ENCODE measurements around the gene ODC1. TPM values are rescaled to one million over a fixed set of nuclear protein-coding genes. Genes with fewer than 3 reads are reported as not detected.

ODC1 gene
- total and polyA plus RNA-seq, 10 donors, result 28.9 to 84.3 (median 63.4) TPM

DNA sequence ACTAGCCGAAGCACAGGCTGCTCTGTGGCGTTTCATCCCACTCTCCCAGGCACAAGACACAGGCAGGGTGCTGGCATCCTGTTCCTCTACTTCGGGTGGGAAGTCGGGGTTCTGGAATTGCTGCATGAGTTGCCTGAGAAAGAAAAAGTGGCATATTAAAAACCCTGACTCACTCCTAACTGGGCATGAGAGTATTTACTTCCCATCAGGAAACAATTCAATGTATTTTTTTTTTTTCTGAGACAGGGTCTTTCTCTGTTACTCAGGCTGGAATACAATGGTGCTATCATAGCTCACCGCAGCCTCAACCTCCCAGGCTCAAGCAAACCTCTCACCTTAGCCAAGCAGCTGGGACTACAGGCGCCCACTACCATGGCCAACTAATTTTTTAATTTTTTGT is 7.4 kb downstream of the ODC1 start:
- Histone ChIP-seq H3K36me3 (peaks cover 3 to 67% (median 58%) of the 10 kb centered on the region in 6 donors), H3K4me3 (no peak overlapping the region), H3K9me3 (no peaks in the 10 kb centered on the region), H3K27me3 (replicated peaks in 1 of 7) (no peaks in the 10 kb centered on the region), H3K4me1 (peaks cover 3 to 24% (median 16%) of the 10 kb centered on the region in 6 donors), H3K27ac (no peak overlapping the region)
- WGBS, 5 donors, result 80 to 86% (median 84%) methylated on average over 6 of the region's 6 CpGs
- no peak for TF ChIP-seq POLR2A (IDR thresholded peaks at IDR 0.05)
- TF ChIP-seq, protein P1, sequence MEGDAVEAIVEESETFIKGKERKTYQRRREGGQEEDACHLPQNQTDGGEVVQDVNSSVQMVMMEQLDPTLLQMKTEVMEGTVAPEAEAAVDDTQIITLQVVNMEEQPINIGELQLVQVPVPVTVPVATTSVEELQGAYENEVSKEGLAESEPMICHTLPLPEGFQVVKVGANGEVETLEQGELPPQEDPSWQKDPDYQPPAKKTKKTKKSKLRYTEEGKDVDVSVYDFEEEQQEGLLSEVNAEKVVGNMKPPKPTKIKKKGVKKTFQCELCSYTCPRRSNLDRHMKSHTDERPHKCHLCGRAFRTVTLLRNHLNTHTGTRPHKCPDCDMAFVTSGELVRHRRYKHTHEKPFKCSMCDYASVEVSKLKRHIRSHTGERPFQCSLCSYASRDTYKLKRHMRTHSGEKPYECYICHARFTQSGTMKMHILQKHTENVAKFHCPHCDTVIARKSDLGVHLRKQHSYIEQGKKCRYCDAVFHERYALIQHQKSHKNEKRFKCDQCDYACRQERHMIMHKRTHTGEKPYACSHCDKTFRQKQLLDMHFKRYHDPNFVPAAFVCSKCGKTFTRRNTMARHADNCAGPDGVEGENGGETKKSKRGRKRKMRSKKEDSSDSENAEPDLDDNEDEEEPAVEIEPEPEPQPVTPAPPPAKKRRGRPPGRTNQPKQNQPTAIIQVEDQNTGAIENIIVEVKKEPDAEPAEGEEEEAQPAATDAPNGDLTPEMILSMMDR (IDR thresholded peaks at IDR 0.05 in 8 of 11, conservative IDR thresholded peaks at IDR 0.05 in 3 of 11), result no peak
- no peak for TF ChIP-seq POLR2AphosphoS5 (IDR thresholded peaks at IDR 0.05)
- DNase-seq, result no peak
- intact Hi-C loops (cut with DNase I; ENCODE audit: low total_unique reads), result no loop called here

DNA sequence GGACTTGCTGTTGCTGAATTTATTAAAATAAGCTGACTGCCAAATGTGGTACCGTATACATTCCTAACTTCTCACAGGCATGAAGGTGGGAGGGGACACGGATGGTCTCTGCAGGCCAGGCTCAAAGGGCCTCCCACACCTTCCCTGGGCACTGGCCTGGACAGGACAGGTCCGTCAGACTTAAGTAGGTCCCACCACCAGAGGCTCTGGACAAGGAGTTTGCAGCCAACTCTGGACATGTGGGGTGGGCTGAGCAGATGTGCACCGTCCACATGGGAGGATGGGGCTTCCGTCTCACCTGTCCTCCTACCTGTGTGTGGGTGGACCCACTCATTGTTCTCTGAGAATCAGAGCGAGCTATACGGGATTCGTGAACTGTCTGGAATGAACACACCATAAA is 8.2 kb downstream of the ODC1 start:
- H3K36me3 ChIP-seq, result peaks cover 3 to 67% (median 58%) of the 10 kb centered on the region in 6 donors
- intact Hi-C loops (cut with DNase I; ENCODE audit: low total_unique reads), result loop anchor here (5.0 kb wide), 1 partner anchor 368 kb away; no protein-coding TSS in a partner anchor
- no peak overlapping the region for H3K4me3 ChIP-seq
- DNase-seq, result no peak
- TF ChIP-seq POLR2AphosphoS5 (IDR thresholded peaks at IDR 0.05) (no peak), POLR2A (IDR thresholded peaks at IDR 0.05) (no peak)
- TF ChIP-seq, protein P1 (IDR thresholded peaks at IDR 0.05 in 8 of 11, conservative IDR thresholded peaks at IDR 0.05 in 3 of 11), result no peak
- H3K4me1 ChIP-seq, result peaks cover under 1 to 20% (median 11%) of the 10 kb centered on the region in 6 donors
- no peaks in the 10 kb centered on the region for H3K27me3 ChIP-seq (replicated peaks in 1 of 7)
- H3K27ac ChIP-seq, result no peak overlapping the region
- H3K9me3 ChIP-seq, result no peaks in the 10 kb centered on the region
- WGBS, 5 donors, result 88 to 96% (median 91%) methylated on average over 7 to 8 of the region's 8 CpGs

DNA sequence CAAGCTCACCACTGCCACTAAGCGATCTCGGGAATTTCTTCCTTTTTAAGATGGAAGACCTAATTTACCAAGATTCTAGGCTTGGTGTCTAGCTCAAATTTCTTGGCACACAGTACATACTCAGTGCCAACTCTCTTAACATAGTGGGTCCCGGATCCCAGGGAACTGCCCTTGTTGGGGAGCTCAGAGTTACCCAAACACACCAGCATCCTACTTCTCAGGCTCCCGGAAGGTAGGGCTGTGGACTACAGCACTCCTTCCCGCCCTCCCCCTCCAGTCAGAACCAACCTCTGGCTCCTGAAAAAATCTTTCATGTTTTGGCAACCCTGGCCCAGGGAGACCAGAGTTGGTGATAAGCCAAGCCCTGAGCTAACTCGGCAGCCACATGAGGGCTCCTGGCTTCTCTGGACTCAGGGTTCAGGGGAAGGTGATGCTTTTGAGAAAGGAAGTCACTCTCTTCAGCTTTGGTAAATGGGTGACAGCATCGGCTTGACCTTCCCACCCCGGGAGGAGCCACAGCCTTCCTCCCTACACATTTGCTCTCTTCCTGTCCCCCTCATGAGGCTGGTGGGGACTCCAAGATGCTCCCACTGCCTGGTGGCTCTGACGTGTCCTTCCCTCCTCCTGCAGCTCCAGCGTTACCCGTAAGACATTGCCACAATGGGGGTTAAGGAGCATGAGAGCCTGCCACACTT is 8.8 kb downstream of the ODC1 start:
- intact Hi-C loops (cut with DNase I; ENCODE audit: low total_unique reads), result loop anchor here (5.0 kb wide), 1 partner anchor 367 kb away; no protein-coding TSS in a partner anchor
- peaks cover 3 to 62% (median 53%) of the 10 kb centered on the region in 6 donors for H3K36me3 ChIP-seq
- WGBS, 5 donors, result 78 to 88% (median 80%) methylated on average over 10 to 11 of the region's 11 CpGs

GRCh38 chr2:10438688-10439087 is 9.4 kb downstream of the ODC1 start:
- Histone ChIP-seq H3K27ac (no peak overlapping the region), H3K36me3 (peaks cover 3 to 55% (median 46%) of the 10 kb centered on the region in 6 donors), H3K4me3 (no peak overlapping the region), H3K9me3 (no peaks in the 10 kb centered on the region), H3K27me3 (replicated peaks in 1 of 7) (peaks cover 0 to 5% (median 0%) of the 10 kb centered on the region in 7 donors), H3K4me1 (peaks cover 0 to 17% (median 9%) of the 10 kb centered on the region in 6 donors)
- intact Hi-C loops (cut with DNase I; ENCODE audit: low total_unique reads), result loop anchor here (5.0 kb wide), 1 partner anchor 366 kb away; no protein-coding TSS in a partner anchor
- no peak for DNase-seq
- WGBS, 5 donors, result 87 to 95% (median 93%) methylated on average over 14 of the region's 14 CpGs
- TF ChIP-seq, protein P1 (IDR thresholded peaks at IDR 0.05 in 8 of 11, conservative IDR thresholded peaks at IDR 0.05 in 3 of 11), result no peak
- TF ChIP-seq POLR2A (IDR thresholded peaks at IDR 0.05) (no peak), POLR2AphosphoS5 (IDR thresholded peaks at IDR 0.05) (no peak)

More for the DNA sequence above, 8.8 kb downstream of the ODC1 start:
- no peaks in the 10 kb centered on the region for H3K9me3 ChIP-seq
- peaks cover 0 to 4% (median 0%) of the 10 kb centered on the region in 7 donors for H3K27me3 ChIP-seq (replicated peaks in 1 of 7)
- no peak overlapping the region for H3K27ac ChIP-seq
- H3K4me1 ChIP-seq, result peaks cover 0 to 20% (median 11%) of the 10 kb centered on the region in 6 donors
- DNase-seq, result no peak
- TF ChIP-seq POLR2AphosphoS5 (IDR thresholded peaks at IDR 0.05) (peak in 1 of 3 donors; percentile 3), POLR2A (IDR thresholded peaks at IDR 0.05) (no peak)
- TF ChIP-seq, protein P1 (IDR thresholded peaks at IDR 0.05 in 8 of 11, conservative IDR thresholded peaks at IDR 0.05 in 3 of 11), result no peak
- no peak overlapping the region for H3K4me3 ChIP-seq

Measured in spleen (tissue), 11 donors.